ENCODE measurements around the gene GUCY1A2. TPM values are rescaled to one million over a fixed set of nuclear protein-coding genes. Genes with fewer than 3 reads are reported as not detected.

Gene GUCY1A2
- total and polyA plus RNA-seq, 2 donors (not counting 1 experiment from before 2014, with no cell fraction given), result not detected

DNA sequence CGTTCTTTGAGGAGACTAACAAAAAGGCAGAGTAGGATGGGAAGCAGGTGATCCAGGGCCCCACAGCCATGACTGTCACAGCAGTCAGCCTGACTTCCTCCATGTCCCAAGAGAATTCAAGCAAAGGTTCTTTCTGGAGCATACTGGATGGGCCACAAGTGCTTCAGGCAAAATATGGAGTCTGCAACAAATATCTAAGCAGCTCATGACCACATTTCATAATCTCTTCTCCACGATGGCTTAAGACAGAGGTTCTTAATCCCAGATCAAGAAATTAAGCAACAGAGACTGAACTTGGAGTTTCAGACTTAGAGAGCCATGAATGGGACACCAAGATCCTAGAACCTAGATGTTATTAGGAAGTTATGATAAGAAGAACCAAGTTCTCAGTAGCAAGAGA lies 31.6 kb downstream of the GUCY1A2 start:
- no peak for ATAC-seq (ENCODE audit: low read depth)
- Histone ChIP-seq H3K36me3 (replicated peaks in 1 of 2; ENCODE audit: control extremely low read depth in 1 of 2, control insufficient read depth in 1 of 2, extremely low read depth in 1 of 2, insufficient read depth in 2 of 2, low read length in 1 of 2) (no peaks in the 10 kb centered on the region), H3K4me3 (ENCODE audit: control extremely low read depth in 1 of 5, extremely low read depth in 1 of 5, insufficient read depth in 1 of 5, low read depth in 2 of 5, low read length in 4 of 5) (no peak overlapping the region), H3K27ac (ENCODE audit: low read length in 2 of 2) (no peak overlapping the region), H3K79me2 (ENCODE audit: control insufficient read depth, insufficient read depth, low read length) (no peaks in the 10 kb centered on the region), H3K9ac (ENCODE audit: low read length) (no peak overlapping the region), H2AFZ (ENCODE audit: insufficient read depth, low read depth, low read length, poor library complexity, severe bottlenecking) (no peak overlapping the region), H3K4me2 (replicated peaks; ENCODE audit: low read depth, low read length, poor library complexity, severe bottlenecking) (no peak overlapping the region), H4K20me1 (ENCODE audit: control insufficient read depth, insufficient read depth, low read length, poor library complexity, severe bottlenecking) (no peaks in the 10 kb centered on the region), H3K27me3 (replicated peaks in 1 of 4; ENCODE audit: control extremely low read depth in 1 of 4, control insufficient read depth in 3 of 4, insufficient read depth in 4 of 4, low read length in 3 of 4) (no peaks in the 10 kb centered on the region), H3K4me1 (ENCODE audit: control insufficient read depth in 2 of 2, insufficient read depth in 2 of 2, low read length in 2 of 2) (no peaks in the 10 kb centered on the region), H3K9me3 (ENCODE audit: control extremely low read depth in 1 of 3, control insufficient read depth in 2 of 3, insufficient read depth in 1 of 3, low read length in 2 of 3) (peaks cover 0 to under 1% (median 0%) of the 10 kb centered on the region in 3 donors)
- intact Hi-C loops (cut with micrococcal nuclease), result no loop called here
- no peak for DNase-seq
- Mint-ChIP-seq H3K27me3 (no peaks in the 10 kb centered on the region), H3K9me3 (ENCODE audit: insufficient read depth) (no peaks in the 10 kb centered on the region), H3K4me3 (no peak overlapping the region), H3K4me1 (no peaks in the 10 kb centered on the region), H3K27ac (no peak overlapping the region)
- TF ChIP-seq EZH2 (IDR thresholded peaks at IDR 0.05; ENCODE audit: borderline replicate concordance, insufficient read depth, low read depth, low read length, poor library complexity, severe bottlenecking), result no peak
- TF ChIP-seq, protein P1, sequence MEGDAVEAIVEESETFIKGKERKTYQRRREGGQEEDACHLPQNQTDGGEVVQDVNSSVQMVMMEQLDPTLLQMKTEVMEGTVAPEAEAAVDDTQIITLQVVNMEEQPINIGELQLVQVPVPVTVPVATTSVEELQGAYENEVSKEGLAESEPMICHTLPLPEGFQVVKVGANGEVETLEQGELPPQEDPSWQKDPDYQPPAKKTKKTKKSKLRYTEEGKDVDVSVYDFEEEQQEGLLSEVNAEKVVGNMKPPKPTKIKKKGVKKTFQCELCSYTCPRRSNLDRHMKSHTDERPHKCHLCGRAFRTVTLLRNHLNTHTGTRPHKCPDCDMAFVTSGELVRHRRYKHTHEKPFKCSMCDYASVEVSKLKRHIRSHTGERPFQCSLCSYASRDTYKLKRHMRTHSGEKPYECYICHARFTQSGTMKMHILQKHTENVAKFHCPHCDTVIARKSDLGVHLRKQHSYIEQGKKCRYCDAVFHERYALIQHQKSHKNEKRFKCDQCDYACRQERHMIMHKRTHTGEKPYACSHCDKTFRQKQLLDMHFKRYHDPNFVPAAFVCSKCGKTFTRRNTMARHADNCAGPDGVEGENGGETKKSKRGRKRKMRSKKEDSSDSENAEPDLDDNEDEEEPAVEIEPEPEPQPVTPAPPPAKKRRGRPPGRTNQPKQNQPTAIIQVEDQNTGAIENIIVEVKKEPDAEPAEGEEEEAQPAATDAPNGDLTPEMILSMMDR (IDR thresholded peaks at IDR 0.05), result no peak
- POLR2A ChIA-PET, result no interaction called here
- CTCF ChIA-PET, result no interaction called here
- no CpG with 5 or more reads among the region's 2 CpGs for WGBS (ENCODE audit: insufficient coverage)

GRCh38 chr11:106986261-106986660 lies 32.0 kb downstream of the GUCY1A2 start:
- Histone ChIP-seq H3K4me2 (replicated peaks; ENCODE audit: low read depth, low read length, poor library complexity, severe bottlenecking) (no peak overlapping the region), H2AFZ (ENCODE audit: insufficient read depth, low read depth, low read length, poor library complexity, severe bottlenecking) (no peak overlapping the region), H3K27me3 (replicated peaks in 1 of 4; ENCODE audit: control extremely low read depth in 1 of 4, control insufficient read depth in 3 of 4, insufficient read depth in 4 of 4, low read length in 3 of 4) (no peaks in the 10 kb centered on the region), H3K4me1 (ENCODE audit: control insufficient read depth in 2 of 2, insufficient read depth in 2 of 2, low read length in 2 of 2) (no peaks in the 10 kb centered on the region), H3K9ac (ENCODE audit: low read length) (no peak overlapping the region), H3K36me3 (replicated peaks in 1 of 2; ENCODE audit: control extremely low read depth in 1 of 2, control insufficient read depth in 1 of 2, extremely low read depth in 1 of 2, insufficient read depth in 2 of 2, low read length in 1 of 2) (no peaks in the 10 kb centered on the region), H3K27ac (ENCODE audit: low read length in 2 of 2) (no peak overlapping the region), H3K9me3 (ENCODE audit: control extremely low read depth in 1 of 3, control insufficient read depth in 2 of 3, insufficient read depth in 1 of 3, low read length in 2 of 3) (no peaks in the 10 kb centered on the region), H3K4me3 (ENCODE audit: control extremely low read depth in 1 of 5, extremely low read depth in 1 of 5, insufficient read depth in 1 of 5, low read depth in 2 of 5, low read length in 4 of 5) (no peak overlapping the region), H4K20me1 (ENCODE audit: control insufficient read depth, insufficient read depth, low read length, poor library complexity, severe bottlenecking) (no peaks in the 10 kb centered on the region), H3K79me2 (ENCODE audit: control insufficient read depth, insufficient read depth, low read length) (no peaks in the 10 kb centered on the region)
- H3K27me3 Mint-ChIP-seq, result no peaks in the 10 kb centered on the region
- H3K9me3 Mint-ChIP-seq (ENCODE audit: insufficient read depth), result no peaks in the 10 kb centered on the region
- TF ChIP-seq EZH2 (IDR thresholded peaks at IDR 0.05; ENCODE audit: borderline replicate concordance, insufficient read depth, low read depth, low read length, poor library complexity, severe bottlenecking), result no peak
- TF ChIP-seq, protein P1 (IDR thresholded peaks at IDR 0.05), result no peak
- CTCF ChIA-PET, result no interaction called here
- POLR2A ChIA-PET, result no interaction called here
- no peak overlapping the region for H3K27ac Mint-ChIP-seq
- DNase-seq, result no peak
- intact Hi-C loops (cut with micrococcal nuclease), result no loop called here
- no peak overlapping the region for H3K4me3 Mint-ChIP-seq
- ATAC-seq (ENCODE audit: low read depth), result no peak
- H3K4me1 Mint-ChIP-seq, result no peaks in the 10 kb centered on the region
- no CpG with 5 or more reads among the region's 3 CpGs for WGBS (ENCODE audit: insufficient coverage)

Measured in B cell (primary cell).